Thyroid gland (tissue), 4 donors: Measurements from ENCODE around the gene RAI1. TPM values are rescaled to one million over a fixed set of nuclear protein-coding genes. Genes with fewer than 3 reads are reported as not detected.

Experiments
- DNase-seq, 2 donors: peaks; one replicate each; pipeline ENCODE4 v3.0.0-alpha.2; 2019
- H3K27ac ChIP-seq, 3 donors: fragments of 200-600 bp; sonication (generic); 1 replicate in 2 of 3; 2 replicates in 1 of 3; pipeline ENCODE4 v1.5.1; 2016 to 2019; ENCODE audit warnings: mild to moderate bottlenecking in 1 of 3, moderate library complexity in 1 of 3
- H3K27me3 ChIP-seq: fragments of 200-600 bp; sonication (generic); one replicate; pipeline ENCODE4 v1.5.1; 2019
- H3K36me3 ChIP-seq, 2 donors: fragments of 200-600 bp; sonication (generic); one replicate each; pipeline ENCODE4 v1.5.1; 2016 to 2019
- H3K4me1 ChIP-seq, 2 donors: fragments of 200-600 bp; sonication (generic); one replicate each; pipeline ENCODE4 v1.5.1; 2017 to 2019
- H3K4me3 ChIP-seq, 3 donors: fragments of 200-600 bp; sonication (generic); replicated peaks in 1 of 3; 1 replicate in 2 of 3; 2 replicates in 1 of 3; pipeline ENCODE4 v1.5.1; 2016; ENCODE audit warnings: mild to moderate bottlenecking in 1 of 3
- H3K9me3 ChIP-seq: fragments of 200-600 bp; sonication (generic); one replicate; pipeline ENCODE4 v1.5.1; 2017
- POLR2A ChIP-seq, 2 donors: fragments of 450-650 bp; IDR thresholded peaks; one replicate each; pipeline ENCODE4 v1.6.1; 2017; ENCODE audit warnings: antibody characterized with exemption in 2 of 2, mild to moderate bottlenecking in 2 of 2, moderate library complexity in 1 of 2
- WGBS, 2 donors: methylation state at CpG; one replicate each; pipeline ENCODE4 v1.1.5; 2017; 5-methylcytosine and 5-hydroxymethylcytosine counted together
- intact Hi-C: fragments of 100-400 bp; cut with DNase I; formaldehyde crosslinking; loops from one replicate; pipeline ENCODE4 v1.15.1; 2023
- total RNA-seq, 4 donors: library from RNA; depleted of rRNA; stranded (reverse); fragments of >200 nt; gene quantifications; one replicate each; pipeline ENCODE4 v1.2.3, GENCODE V29; 2016
- TF ChIP-seq, protein P1 (sequence below), 6 experiments: fragments of 200-600 bp in 3 of 6; fragments of 450-650 bp in 3 of 6; sonication (generic) in 3 of 6; IDR thresholded peaks; one replicate each; pipeline ENCODE4 v1.5.1; 2016 to 2019; ENCODE audit warnings: antibody characterized with exemption in 6 of 6, mild to moderate bottlenecking in 2 of 6, inconsistent platforms in 1 of 6, moderate library complexity in 1 of 6

RAI1 gene
- total RNA-seq, 4 donors from 2014 or later = 19.1 to 52.3 (median 34.1) TPM

DNA sequence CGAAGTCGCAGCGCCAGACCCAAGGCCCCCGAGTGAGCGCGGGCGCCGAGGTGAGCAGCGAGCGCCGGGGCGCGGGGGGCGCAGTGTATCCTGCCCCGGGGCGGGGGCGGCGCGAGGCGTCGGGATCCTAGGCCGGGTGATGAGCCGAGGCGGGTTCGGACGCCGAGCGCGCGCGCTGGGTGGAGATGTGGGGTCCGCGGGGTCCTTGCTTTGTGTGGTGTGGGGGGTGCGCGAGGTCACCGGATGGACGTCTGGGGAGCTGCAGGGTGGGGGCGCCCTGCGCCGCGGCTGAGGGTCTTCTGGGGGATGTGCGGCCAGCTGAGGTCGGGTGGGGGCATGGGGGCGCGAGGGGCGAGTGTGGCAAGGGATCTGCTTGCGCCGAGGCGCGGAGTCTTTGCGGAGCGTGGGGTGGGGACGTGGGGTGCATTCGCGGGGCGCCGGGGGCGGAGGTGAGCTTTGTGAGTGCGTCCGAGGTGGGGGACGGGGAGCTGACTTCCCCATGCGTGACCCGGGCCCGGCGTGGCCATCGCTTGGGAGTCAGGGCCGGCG, 560 bp downstream of the RAI1 start:
- 1% methylated on average over 12 to 18 of the region's 68 CpGs for WGBS, 2 donors
- no peaks in the 10 kb centered on the region for H3K27me3 ChIP-seq
- intact Hi-C loops = loop anchor here (5.0 to 10.0 kb wide), 3 partner anchors 125 to 350 kb away; no protein-coding TSS in a partner anchor
- no peaks in the 10 kb centered on the region for H3K9me3 ChIP-seq
- peak overlapping the region; percentile 70 to 94 (median 90) for H3K27ac ChIP-seq
- no peaks in the 10 kb centered on the region for H3K36me3 ChIP-seq
- peak overlapping the region; percentile 31 to 79 (median 75) for H3K4me3 ChIP-seq
- DNase-seq = peak; percentile 51 to 58
- peaks cover 32 to 57% of the 10 kb centered on the region in 2 donors for H3K4me1 ChIP-seq
- no peak for TF ChIP-seq POLR2A (IDR thresholded peaks at IDR 0.05)
- TF ChIP-seq, protein P1, sequence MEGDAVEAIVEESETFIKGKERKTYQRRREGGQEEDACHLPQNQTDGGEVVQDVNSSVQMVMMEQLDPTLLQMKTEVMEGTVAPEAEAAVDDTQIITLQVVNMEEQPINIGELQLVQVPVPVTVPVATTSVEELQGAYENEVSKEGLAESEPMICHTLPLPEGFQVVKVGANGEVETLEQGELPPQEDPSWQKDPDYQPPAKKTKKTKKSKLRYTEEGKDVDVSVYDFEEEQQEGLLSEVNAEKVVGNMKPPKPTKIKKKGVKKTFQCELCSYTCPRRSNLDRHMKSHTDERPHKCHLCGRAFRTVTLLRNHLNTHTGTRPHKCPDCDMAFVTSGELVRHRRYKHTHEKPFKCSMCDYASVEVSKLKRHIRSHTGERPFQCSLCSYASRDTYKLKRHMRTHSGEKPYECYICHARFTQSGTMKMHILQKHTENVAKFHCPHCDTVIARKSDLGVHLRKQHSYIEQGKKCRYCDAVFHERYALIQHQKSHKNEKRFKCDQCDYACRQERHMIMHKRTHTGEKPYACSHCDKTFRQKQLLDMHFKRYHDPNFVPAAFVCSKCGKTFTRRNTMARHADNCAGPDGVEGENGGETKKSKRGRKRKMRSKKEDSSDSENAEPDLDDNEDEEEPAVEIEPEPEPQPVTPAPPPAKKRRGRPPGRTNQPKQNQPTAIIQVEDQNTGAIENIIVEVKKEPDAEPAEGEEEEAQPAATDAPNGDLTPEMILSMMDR (IDR thresholded peaks at IDR 0.05) = no peak

- Histone ChIP-seq H3K4me3 (peak overlapping the region; percentile 31 to 79 (median 75)), H3K36me3 (no peaks in the 10 kb centered on the region), H3K27ac (peak overlapping the region; percentile 70 to 94 (median 90)), H3K9me3 (no peaks in the 10 kb centered on the region), H3K4me1 (peaks cover 37 to 62% of the 10 kb centered on the region in 2 donors), H3K27me3 (no peaks in the 10 kb centered on the region)
- peak; percentile 49 to 61 for DNase-seq
- WGBS, 2 donors = 0% methylated on average over 15 of the region's 49 CpGs; no CpG with 5 or more reads in 1 of the 2 donors
- peak in 1 of 2 donors; percentile 9 for TF ChIP-seq POLR2A (IDR thresholded peaks at IDR 0.05)
- TF ChIP-seq, protein P1 (IDR thresholded peaks at IDR 0.05) = no peak
- intact Hi-C loops = loop anchor here (5.0 to 10.0 kb wide), 3 partner anchors 125 to 350 kb away; no protein-coding TSS in a partner anchor
Measured at GRCh38 chr17:17682293-17682736, 1.1 kb downstream of the RAI1 start.

DNA sequence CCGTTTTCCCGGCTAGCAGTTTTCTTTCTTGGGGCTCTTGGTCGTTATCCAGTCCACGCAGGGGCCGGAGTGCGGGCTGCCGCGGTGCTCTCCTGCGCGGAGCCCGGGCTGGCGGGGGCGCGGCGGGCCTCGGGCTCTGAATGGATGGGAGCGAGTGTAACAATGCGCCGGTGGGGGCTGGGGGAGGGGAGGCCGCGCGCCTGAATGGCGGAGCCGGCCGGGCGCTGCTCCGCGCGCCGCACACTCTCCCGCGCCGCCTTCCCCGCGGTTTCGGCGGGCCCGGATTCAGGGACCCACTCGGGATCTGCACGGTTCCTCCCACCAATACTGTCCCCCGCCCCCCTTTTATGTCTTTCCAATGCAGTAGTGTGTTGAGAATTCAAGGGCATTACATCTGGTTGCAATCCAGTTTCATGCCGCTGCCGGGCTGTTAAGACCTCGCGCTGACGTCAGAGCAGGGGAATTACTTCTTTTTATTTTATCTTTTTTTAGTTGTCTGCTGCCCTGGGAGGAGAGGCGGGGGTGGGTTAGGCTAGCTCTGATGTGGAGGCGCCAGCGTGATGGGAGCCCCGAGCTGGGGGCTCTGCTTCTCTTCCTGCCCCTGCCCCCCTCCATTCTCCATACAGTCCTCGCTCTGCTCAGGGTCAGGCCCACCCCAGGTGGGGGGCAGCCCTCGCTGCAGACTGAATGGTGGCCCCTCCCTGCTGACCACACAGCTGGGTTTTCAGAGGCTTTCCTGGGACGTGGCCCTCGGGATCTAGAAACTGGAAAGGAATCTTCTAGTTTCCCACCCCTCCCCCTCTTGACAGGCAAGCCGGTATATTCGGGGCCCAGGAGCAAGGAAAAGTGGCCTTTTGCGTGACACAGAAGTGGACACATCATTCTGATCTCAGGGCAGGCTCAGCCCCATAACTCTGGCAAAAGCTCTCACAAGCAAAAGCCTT, 1.8 kb downstream of the RAI1 start:
- DNase-seq = peak; percentile 74 to 77
- Histone ChIP-seq H3K27me3 (no peaks in the 10 kb centered on the region), H3K27ac (peak overlapping the region; percentile 70 to 94 (median 90)), H3K4me3 (peak overlapping the region; percentile 31 to 79 (median 75)), H3K9me3 (no peaks in the 10 kb centered on the region), H3K4me1 (peaks cover 37 to 60% of the 10 kb centered on the region in 2 donors), H3K36me3 (no peaks in the 10 kb centered on the region)
- intact Hi-C loops = loop anchor here (5.0 to 10.0 kb wide), 3 partner anchors 124 to 349 kb away; no protein-coding TSS in a partner anchor
- WGBS, 2 donors = 3 to 5% methylated on average over 27 to 29 of the region's 57 CpGs
- peak in 1 of 2 donors; percentile 28 for TF ChIP-seq POLR2A (IDR thresholded peaks at IDR 0.05)
- TF ChIP-seq, protein P1 (IDR thresholded peaks at IDR 0.05) = no peak

DNA sequence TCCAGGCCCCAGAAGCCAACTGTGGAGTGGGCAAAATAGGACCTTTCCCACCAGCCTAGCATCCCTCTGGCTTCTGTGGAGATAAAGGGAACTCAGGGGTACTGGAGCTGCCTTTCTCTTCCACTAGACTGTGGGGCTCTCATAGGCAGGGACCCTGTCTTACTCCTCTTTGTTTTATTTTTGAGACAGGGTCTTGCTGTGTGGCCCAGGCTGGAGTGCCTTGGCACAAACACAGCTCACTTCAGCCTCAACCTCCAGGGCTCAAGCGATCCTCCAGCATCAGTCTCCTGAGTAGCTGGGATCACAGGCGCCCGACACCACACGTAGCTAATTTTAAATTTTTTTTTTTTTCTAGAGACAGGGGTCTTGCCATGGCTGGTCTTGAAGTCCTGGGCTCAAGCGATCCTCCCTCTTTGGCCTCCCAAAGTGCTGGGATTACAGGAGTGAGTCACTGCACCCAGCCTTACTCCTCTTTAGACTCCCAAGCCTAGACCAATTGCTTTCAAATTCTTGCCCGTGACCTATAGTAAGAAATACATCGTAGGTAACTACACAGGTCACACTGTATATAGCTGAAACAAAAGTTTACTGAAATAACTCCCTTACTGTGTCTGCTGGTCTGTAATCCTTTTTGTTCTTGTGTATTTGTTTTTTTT, 2.6 kb downstream of the RAI1 start:
- no peaks in the 10 kb centered on the region for H3K27me3 ChIP-seq
- TF ChIP-seq, protein P1 (IDR thresholded peaks at IDR 0.05) = no peak
- no peak for TF ChIP-seq POLR2A (IDR thresholded peaks at IDR 0.05)
- H3K27ac ChIP-seq = peak overlapping the region; percentile 70 to 94 (median 90)
- H3K36me3 ChIP-seq = no peaks in the 10 kb centered on the region
- no peak overlapping the region for H3K4me3 ChIP-seq
- H3K4me1 ChIP-seq = peaks cover 37 to 60% of the 10 kb centered on the region in 2 donors
- no peak for DNase-seq
- WGBS, 2 donors = 90 to 91% methylated on average over 7 of the region's 7 CpGs
- intact Hi-C loops = loop anchor here (5.0 to 10.0 kb wide), 3 partner anchors 123 to 348 kb away; no protein-coding TSS in a partner anchor
- H3K9me3 ChIP-seq = no peaks in the 10 kb centered on the region
